OCI-LY1 (cell line): ENCODE data around the gene OR5A2.
"Not testable (repeated sequence)": the region's sequence is repeated elsewhere in the genome, so short reads cannot be mapped to it uniquely, and the experiment has no call there.

ENCODE experiments used
- H2AFZ ChIP-seq: fragments of 200-600 bp; sonication (generic), shearing (Covaris generic); 2 replicates; pipeline ENCODE4 v1.6.0; 2014; ENCODE audit warnings: antibody characterized with exemption, mild to moderate bottlenecking, low read length
- H3F3A ChIP-seq: fragments of 200-600 bp; sonication (generic), shearing (Covaris generic); 2 replicates; pipeline ENCODE4 v1.6.0; 2014; ENCODE audit warnings: mild to moderate bottlenecking, antibody characterized with exemption, low read length, moderate library complexity; ENCODE audit not compliant: insufficient read depth
- H3K27ac ChIP-seq: fragments of 200-600 bp; sonication (generic); 2 replicates; pipeline ENCODE4 v1.5.1; 2014; ENCODE audit warnings: low read length, mixed run types, mild to moderate bottlenecking, low read depth; ENCODE audit not compliant: poor library complexity, severe bottlenecking
- H3K27me3 ChIP-seq: fragments of 200-600 bp; sonication (generic); 2 replicates; pipeline ENCODE4 v1.6.0; 2014; ENCODE audit warnings: antibody characterized with exemption, mild to moderate bottlenecking, low read length, moderate library complexity; ENCODE audit not compliant: insufficient read depth
- H3K36me3 ChIP-seq: fragments of 200-600 bp; sonication (generic); 2 replicates; pipeline ENCODE4 v1.6.1; 2014; ENCODE audit warnings: mild to moderate bottlenecking, antibody characterized with exemption, low read length, moderate library complexity, mixed read lengths; ENCODE audit not compliant: insufficient read depth
- H3K4me1 ChIP-seq: fragments of 200-600 bp; sonication (generic); 2 replicates; pipeline ENCODE4 v1.5.1; 2014; ENCODE audit warnings: mild to moderate bottlenecking, low read length, moderate library complexity; ENCODE audit not compliant: insufficient read depth, severe bottlenecking
- H3K4me2 ChIP-seq: fragments of 200-600 bp; sonication (generic), shearing (Covaris generic); 2 replicates; pipeline ENCODE4 v1.6.1; 2014; ENCODE audit warnings: low read length
- H3K4me3 ChIP-seq: fragments of 200-600 bp; sonication (generic); 2 replicates; pipeline ENCODE4 v1.5.1; 2014; ENCODE audit warnings: low read length, low read depth, mild to moderate bottlenecking, mixed read lengths; ENCODE audit not compliant: poor library complexity, severe bottlenecking
- H3K79me2 ChIP-seq: fragments of 200-600 bp; shearing (Covaris generic); 2 replicates; pipeline ENCODE4 v1.6.1; 2016; ENCODE audit warnings: mixed run types, low read length, mixed read lengths; ENCODE audit not compliant: insufficient read depth
- H3K9ac ChIP-seq: fragments of 200-600 bp; sonication (generic), shearing (Covaris generic); 2 replicates; pipeline ENCODE4 v1.6.1; 2014; ENCODE audit warnings: mild to moderate bottlenecking, low read length, mixed read lengths
- H3K9me2 ChIP-seq: fragments of 200-600 bp; sonication (generic), shearing (Covaris generic); 2 replicates; pipeline ENCODE4 v1.6.1; 2014; ENCODE audit warnings: low read depth, mild to moderate bottlenecking, low read length, mixed read lengths
- H3K9me3 ChIP-seq: fragments of 200-600 bp; shearing (Covaris generic); 2 replicates; pipeline ENCODE4 v1.6.1; 2014; ENCODE audit warnings: low read length, mixed read lengths
- H4K20me1 ChIP-seq: fragments of 200-600 bp; sonication (generic), shearing (Covaris generic); 2 replicates; pipeline ENCODE4 v1.6.0; 2016; ENCODE audit warnings: mild to moderate bottlenecking, low read length; ENCODE audit not compliant: insufficient read depth
- EZH2 ChIP-seq: fragments of 200-600 bp; sonication (generic), shearing (Covaris generic); IDR thresholded peaks from 2 replicates; pipeline ENCODE4 v1.8.0; 2017; ENCODE audit warnings: borderline replicate concordance, mixed run types, mild to moderate bottlenecking, antibody characterized with exemption, low read length, moderate library complexity, mixed read lengths
- TF ChIP-seq, protein P1 (sequence below): fragments of 200-600 bp; sonication (generic), shearing (Covaris generic); IDR thresholded peaks from 2 replicates; pipeline ENCODE4 v1.5.1; 2017; ENCODE audit warnings: mild to moderate bottlenecking, antibody characterized with exemption, low read length, moderate library complexity, mixed read lengths

Gene OR5A2

GRCh38 chr11:59394186-59394585 lies 32.0 kb downstream of the OR5A2 start:
- no peaks in the 10 kb centered on the region for H3K36me3 ChIP-seq
- H3K27me3 ChIP-seq: no peaks in the 10 kb centered on the region
- H3K4me1 ChIP-seq: no peaks in the 10 kb centered on the region
- H3K4me2 ChIP-seq: no peak overlapping the region
- H3K4me3 ChIP-seq: no peak overlapping the region
- TF ChIP-seq, protein P1, sequence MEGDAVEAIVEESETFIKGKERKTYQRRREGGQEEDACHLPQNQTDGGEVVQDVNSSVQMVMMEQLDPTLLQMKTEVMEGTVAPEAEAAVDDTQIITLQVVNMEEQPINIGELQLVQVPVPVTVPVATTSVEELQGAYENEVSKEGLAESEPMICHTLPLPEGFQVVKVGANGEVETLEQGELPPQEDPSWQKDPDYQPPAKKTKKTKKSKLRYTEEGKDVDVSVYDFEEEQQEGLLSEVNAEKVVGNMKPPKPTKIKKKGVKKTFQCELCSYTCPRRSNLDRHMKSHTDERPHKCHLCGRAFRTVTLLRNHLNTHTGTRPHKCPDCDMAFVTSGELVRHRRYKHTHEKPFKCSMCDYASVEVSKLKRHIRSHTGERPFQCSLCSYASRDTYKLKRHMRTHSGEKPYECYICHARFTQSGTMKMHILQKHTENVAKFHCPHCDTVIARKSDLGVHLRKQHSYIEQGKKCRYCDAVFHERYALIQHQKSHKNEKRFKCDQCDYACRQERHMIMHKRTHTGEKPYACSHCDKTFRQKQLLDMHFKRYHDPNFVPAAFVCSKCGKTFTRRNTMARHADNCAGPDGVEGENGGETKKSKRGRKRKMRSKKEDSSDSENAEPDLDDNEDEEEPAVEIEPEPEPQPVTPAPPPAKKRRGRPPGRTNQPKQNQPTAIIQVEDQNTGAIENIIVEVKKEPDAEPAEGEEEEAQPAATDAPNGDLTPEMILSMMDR: no peak
- no peak for TF ChIP-seq EZH2
- H4K20me1 ChIP-seq: no peaks in the 10 kb centered on the region
- no peaks in the 10 kb centered on the region for H3F3A ChIP-seq
- no peaks in the 10 kb centered on the region for H3K79me2 ChIP-seq
- H3K27ac ChIP-seq: no peak overlapping the region
- H2AFZ ChIP-seq: no peak overlapping the region
- no peaks in the 10 kb centered on the region for H3K9me3 ChIP-seq
- H3K9me2 ChIP-seq: no peaks in the 10 kb centered on the region
- H3K9ac ChIP-seq: no peak overlapping the region

- H4K20me1 ChIP-seq: no peaks in the 10 kb centered on the region
- H2AFZ ChIP-seq: no peak overlapping the region
- no peaks in the 10 kb centered on the region for H3F3A ChIP-seq
- no peaks in the 10 kb centered on the region for H3K27me3 ChIP-seq
- H3K9ac ChIP-seq: no peak overlapping the region
- H3K79me2 ChIP-seq: no peaks in the 10 kb centered on the region
- H3K9me3 ChIP-seq: no peaks in the 10 kb centered on the region
- H3K4me3 ChIP-seq: no peak overlapping the region
- H3K4me1 ChIP-seq: peaks cover 8% of the 10 kb centered on the region
- H3K9me2 ChIP-seq: no peaks in the 10 kb centered on the region
- TF ChIP-seq, protein P1: no peak
- TF ChIP-seq EZH2: no peak
- H3K36me3 ChIP-seq: no peaks in the 10 kb centered on the region
- H3K27ac ChIP-seq: no peak overlapping the region
- H3K4me2 ChIP-seq: no peak overlapping the region
Observed at GRCh38 chr11:59380263-59381059, 45.8 kb downstream of the OR5A2 start.

DNA sequence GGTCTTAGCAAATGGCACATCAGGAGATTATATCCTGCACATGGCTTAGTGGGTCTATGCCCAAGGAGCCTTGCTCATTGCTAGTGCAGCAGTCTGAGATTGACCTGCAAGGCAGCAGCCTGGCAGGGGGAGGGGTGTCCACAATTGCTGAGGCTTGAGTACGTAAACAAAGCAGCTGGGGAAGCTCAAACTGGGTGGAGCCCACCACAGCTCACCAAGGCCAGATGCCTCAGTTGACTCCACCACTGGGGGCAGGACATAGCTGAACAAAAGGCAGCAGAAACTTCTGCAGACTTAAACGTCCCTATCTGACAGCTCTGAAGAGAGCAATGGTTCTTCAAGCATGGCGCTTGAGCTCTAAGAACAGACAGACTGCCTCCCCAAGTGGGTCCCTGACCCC lies 53.9 kb downstream of the OR5A2 start:
- not testable (repeated sequence) for H3K27ac ChIP-seq, H2AFZ ChIP-seq, H3K79me2 ChIP-seq, H3F3A ChIP-seq, H3K9me3 ChIP-seq, H4K20me1 ChIP-seq, H3K9ac ChIP-seq, H3K4me2 ChIP-seq, H3K27me3 ChIP-seq, H3K4me3 ChIP-seq, H3K36me3 ChIP-seq, H3K9me2 ChIP-seq, H3K4me1 ChIP-seq
